Measurements from ENCODE around the gene TMEM35B. TPM values are rescaled to one million over a fixed set of nuclear protein-coding genes. Genes with fewer than 3 reads are reported as not detected.

The TMEM35B gene
- total RNA-seq, 2 donors from 2014 or later: 25.2 to 30.6 TPM

DNA sequence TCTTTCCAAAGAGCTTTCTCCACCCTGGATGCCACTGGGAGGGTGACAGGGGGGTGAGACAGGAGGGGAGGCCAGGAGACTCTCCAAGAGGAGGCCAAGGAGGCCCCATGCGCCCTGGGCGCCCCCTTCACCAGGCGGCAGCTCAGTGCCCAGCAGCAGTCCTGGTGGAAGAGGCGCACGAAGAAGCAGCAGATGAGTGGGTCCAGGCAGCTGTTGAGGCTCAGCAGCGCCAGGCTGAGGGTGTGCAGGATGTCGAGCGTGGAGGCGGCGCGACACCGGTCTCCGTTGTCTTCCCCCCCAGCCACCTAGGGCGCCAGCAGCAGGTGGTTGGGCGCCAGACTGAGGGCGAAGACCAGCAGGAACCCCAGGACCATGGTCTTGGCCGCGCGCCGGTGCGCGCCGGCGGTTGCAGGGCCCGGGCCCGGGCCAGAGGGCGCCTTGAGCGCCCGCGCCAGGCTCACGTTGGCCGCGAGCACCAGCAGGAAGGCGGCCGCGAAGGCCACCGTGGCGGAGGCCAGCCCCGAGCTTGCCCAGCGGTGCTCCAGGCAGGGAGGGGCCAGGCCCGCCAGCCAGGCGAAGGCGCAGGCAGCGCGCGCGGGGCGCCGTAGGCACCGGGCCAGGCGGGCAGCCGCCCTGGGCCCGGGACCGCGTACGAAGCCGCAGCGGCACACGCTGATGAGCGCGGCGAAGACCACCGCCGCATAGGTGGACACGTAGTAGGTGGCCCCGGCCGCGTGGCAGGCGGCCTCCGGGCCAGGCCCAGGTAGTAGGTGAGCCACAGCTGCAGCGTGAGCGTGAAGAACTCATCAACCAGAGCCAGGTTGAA lies 8.6 kb downstream of the TMEM35B start:
- no peak for DNase-seq (ENCODE audit: low spot score)
- TF ChIP-seq, protein P1, sequence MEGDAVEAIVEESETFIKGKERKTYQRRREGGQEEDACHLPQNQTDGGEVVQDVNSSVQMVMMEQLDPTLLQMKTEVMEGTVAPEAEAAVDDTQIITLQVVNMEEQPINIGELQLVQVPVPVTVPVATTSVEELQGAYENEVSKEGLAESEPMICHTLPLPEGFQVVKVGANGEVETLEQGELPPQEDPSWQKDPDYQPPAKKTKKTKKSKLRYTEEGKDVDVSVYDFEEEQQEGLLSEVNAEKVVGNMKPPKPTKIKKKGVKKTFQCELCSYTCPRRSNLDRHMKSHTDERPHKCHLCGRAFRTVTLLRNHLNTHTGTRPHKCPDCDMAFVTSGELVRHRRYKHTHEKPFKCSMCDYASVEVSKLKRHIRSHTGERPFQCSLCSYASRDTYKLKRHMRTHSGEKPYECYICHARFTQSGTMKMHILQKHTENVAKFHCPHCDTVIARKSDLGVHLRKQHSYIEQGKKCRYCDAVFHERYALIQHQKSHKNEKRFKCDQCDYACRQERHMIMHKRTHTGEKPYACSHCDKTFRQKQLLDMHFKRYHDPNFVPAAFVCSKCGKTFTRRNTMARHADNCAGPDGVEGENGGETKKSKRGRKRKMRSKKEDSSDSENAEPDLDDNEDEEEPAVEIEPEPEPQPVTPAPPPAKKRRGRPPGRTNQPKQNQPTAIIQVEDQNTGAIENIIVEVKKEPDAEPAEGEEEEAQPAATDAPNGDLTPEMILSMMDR (IDR thresholded peaks at IDR 0.05): no peak
- H3K9me3 ChIP-seq: no peaks in the 10 kb centered on the region
- no peaks in the 10 kb centered on the region for H3K36me3 ChIP-seq
- H3K27me3 ChIP-seq: no peaks in the 10 kb centered on the region
- H3K4me1 ChIP-seq: no peaks in the 10 kb centered on the region
- peak overlapping the region in 1 of 2 donors; percentile 0 for H3K4me3 ChIP-seq
- H3K27ac ChIP-seq: no peak overlapping the region

DNA sequence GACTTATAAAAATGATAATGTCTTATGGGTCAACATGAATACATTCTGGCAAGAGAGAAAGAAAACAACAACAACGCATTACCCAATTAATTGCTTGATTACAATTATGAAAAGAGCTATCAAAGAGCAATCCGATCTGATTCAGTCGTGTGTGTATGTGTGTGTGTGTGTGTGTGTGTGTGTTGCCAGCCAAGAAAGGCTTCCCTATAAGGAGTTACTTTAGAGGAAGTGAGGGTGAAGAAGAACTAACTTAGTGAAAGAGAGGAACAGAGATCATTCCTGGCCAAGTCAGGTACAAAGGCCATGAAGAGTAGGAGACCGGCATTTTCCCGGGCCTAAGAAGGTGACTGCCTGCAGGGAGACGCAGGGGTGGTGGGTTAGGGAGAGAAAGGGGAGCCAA lies 9.4 kb downstream of the TMEM35B start:
- Histone ChIP-seq H3K36me3 (no peaks in the 10 kb centered on the region), H3K4me3 (no peak overlapping the region), H3K27me3 (no peaks in the 10 kb centered on the region), H3K9me3 (no peaks in the 10 kb centered on the region), H3K27ac (no peak overlapping the region), H3K4me1 (no peaks in the 10 kb centered on the region)
- TF ChIP-seq, protein P1 (IDR thresholded peaks at IDR 0.05): no peak
- no peak for DNase-seq (ENCODE audit: low spot score)

DNA sequence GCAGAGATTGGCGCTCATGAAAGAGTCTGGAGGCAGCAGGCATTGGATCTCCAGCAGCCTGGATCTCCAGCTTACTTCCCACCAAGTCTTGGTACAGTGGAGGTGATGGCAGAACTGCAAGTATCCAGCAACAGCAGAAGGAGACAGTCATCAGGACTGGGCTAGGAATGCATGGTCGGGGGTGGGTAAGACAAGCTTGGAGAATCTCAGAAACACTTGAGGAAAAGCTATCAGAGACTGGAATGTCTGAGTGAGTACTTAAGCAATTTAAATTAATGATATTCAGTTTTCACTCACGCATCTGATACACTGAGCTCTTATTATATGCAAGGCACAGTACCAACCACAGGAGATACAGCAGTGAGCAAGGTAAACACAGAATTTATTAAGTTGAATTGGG lies 9.8 kb downstream of the TMEM35B start:
- H3K4me1 ChIP-seq: no peaks in the 10 kb centered on the region

DNA sequence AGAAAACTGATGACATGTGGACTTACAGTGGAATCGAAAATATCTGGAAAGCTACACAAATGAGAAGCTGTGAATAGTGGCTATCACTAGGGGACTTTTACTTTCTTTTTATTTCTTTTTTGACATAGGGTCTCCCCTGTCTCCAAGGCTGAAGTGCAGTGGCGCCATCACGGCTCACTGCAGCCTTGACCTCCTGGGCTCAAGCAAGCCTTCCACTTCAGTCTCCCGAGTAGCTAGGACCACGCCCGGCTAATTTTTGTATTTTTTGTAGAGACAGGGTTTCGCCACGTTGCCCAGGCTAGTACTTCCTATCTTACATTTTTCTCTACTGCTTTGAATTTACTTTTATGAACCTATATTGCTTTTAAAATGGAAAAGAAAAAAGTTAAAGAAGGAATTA lies 10.5 kb downstream of the TMEM35B start:
- H3K27me3 ChIP-seq: no peaks in the 10 kb centered on the region
- H3K4me3 ChIP-seq: no peak overlapping the region
- no peak overlapping the region for H3K27ac ChIP-seq
- TF ChIP-seq, protein P1 (IDR thresholded peaks at IDR 0.05): no peak
- no peaks in the 10 kb centered on the region for H3K36me3 ChIP-seq
- DNase-seq (ENCODE audit: low spot score): no peak
- no peaks in the 10 kb centered on the region for H3K4me1 ChIP-seq
- H3K9me3 ChIP-seq: no peaks in the 10 kb centered on the region

More for the DNA sequence above, 9.8 kb downstream of the TMEM35B start:
- Histone ChIP-seq H3K36me3 (no peaks in the 10 kb centered on the region), H3K4me3 (no peak overlapping the region), H3K27me3 (no peaks in the 10 kb centered on the region), H3K9me3 (no peaks in the 10 kb centered on the region), H3K27ac (no peak overlapping the region)
- TF ChIP-seq, protein P1 (IDR thresholded peaks at IDR 0.05): no peak
- DNase-seq (ENCODE audit: low spot score): no peak

DNA sequence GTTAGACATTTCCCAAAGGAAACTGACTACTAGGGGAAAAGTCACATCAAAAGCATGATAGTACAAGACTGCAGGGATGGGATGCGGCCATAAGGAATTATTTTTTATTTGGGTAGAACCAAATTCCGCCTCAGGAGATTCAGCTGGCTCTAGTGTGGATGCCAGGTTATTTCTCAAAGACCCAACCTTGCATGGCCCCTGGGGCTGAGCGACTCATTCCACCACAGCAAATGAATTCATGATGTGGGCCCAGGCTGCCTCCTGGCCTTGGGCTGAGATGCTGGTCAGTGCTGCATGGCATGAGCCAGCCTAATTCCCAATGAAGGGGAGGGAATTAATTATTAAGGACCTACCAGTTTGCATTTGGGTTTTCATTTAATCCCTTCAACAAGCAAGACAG lies 11.8 kb downstream of the TMEM35B start:
- Histone ChIP-seq H3K4me3 (no peak overlapping the region), H3K4me1 (no peaks in the 10 kb centered on the region), H3K36me3 (no peaks in the 10 kb centered on the region), H3K9me3 (no peaks in the 10 kb centered on the region), H3K27me3 (no peaks in the 10 kb centered on the region), H3K27ac (no peak overlapping the region)
- no peak for DNase-seq (ENCODE audit: low spot score)
- TF ChIP-seq, protein P1 (IDR thresholded peaks at IDR 0.05): no peak

DNA sequence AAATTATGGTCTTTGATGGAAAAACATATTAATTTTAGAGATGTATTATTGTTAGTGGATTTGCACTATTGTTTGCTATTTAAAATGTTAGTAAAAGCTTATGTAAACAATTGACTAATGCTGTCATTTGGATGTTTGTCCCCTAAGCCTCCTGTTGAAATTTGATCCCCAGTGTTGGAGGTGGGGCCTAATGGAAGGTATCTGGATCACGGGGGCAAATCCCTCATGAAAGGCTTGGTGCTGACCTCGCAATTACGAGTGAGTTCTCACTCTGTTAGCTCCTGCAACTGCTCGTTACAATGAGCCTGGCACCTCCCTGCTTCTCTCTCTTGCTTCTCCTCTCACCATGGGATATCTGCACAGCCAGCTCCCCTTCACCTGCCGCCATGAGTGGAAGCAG lies 14.3 kb downstream of the TMEM35B start:
- H3K36me3 ChIP-seq: no peaks in the 10 kb centered on the region
- DNase-seq (ENCODE audit: low spot score): no peak
- no peaks in the 10 kb centered on the region for H3K4me1 ChIP-seq
- no peak overlapping the region for H3K4me3 ChIP-seq
- TF ChIP-seq, protein P1 (IDR thresholded peaks at IDR 0.05): no peak
- H3K9me3 ChIP-seq: no peaks in the 10 kb centered on the region
- H3K27me3 ChIP-seq: no peaks in the 10 kb centered on the region
- no peak overlapping the region for H3K27ac ChIP-seq
